H4 (cell line): ENCODE data around the gene UBE2E1. TPM values are rescaled to one million over a fixed set of nuclear protein-coding genes. Genes with fewer than 3 reads are reported as not detected.
"Not testable (repeated sequence)": the region's sequence is repeated elsewhere in the genome, so short reads cannot be mapped to it uniquely, and the experiment has no call there.

Experiments used
- DNase-seq: peaks from one replicate; pipeline ENCODE4 v3.0.0-alpha.2; 2015; ENCODE audit warnings: low spot score
- total RNA-seq: library from RNA; depleted of rRNA; stranded (reverse); fragments of >200 nt; shearing (Covaris generic); gene quantifications from 2 replicates; pipeline ENCODE4 v1.2.3, GENCODE V29; 2014

The UBE2E1 gene
- total RNA-seq, 1 experiment from 2014 or later = 81.4 TPM

GRCh38 chr3:23845326-23846216 lies 39.8 kb downstream of the UBE2E1 start:
- no peak for DNase-seq

DNA sequence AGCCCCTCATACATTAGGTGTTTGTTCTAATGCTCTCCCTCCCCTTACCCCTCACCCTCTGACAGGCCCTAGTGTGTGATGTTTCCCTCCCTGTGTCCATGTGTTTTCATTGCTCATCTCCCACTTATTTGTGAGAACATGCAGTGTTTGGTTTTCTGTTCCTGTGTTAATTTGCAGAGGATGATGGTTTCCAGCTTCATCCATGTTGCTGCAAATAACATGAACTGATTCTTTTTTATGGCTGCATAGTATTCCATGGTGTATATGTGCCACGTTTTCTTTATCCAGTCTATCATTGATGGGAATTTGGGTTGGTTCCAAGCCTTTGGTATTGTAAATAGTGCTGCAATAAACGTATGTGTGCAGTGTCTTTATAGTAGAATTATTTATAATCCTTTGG lies 43.7 kb downstream of the UBE2E1 start:
- not testable (repeated sequence) for DNase-seq

GRCh38 chr3:23856286-23856685 lies 50.5 kb downstream of the UBE2E1 start:
- peak; percentile 27 for DNase-seq

DNA sequence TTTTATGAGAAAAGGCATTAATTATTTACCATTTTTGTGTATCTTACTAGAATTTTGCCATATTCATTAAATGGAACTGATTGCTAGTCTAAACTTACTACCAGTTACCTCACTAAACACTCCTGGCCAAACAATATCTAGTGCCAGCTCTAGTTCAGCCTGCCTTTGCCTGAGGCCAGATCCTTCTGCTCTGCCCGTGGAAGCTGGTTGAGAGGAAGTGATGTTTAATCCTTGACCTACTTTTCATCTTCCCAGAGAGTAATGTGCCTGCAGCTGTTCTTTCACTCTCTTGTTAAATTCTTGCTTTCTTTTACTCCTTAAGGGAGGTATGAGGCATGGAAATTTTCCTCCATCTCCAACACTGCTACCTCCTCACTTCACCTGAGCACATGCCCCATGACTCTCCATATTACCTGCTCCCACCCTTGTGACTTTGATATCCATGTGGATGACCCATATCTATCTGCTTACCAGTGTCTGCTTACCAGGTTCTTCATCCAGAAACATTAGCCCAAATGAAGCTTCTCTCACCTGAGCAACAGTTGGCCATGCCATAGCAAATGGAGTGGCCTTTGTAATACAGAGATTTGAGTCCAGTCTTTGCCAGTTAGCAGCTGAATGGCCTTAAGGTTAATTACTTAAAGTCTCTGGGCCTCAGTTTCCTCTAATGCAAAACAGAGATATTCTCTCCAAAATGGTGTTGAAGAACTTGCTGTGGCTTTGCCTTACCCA lies 53.4 kb downstream of the UBE2E1 start:
- DNase-seq = peak; percentile 56

- no peak for DNase-seq
Observed at GRCh38 chr3:23859839-23860382, 54.2 kb downstream of the UBE2E1 start.

GRCh38 chr3:23861689-23862088 lies 55.9 kb downstream of the UBE2E1 start:
- DNase-seq = no peak

- DNase-seq = no peak
Observed at GRCh38 chr3:23863060-23863459, 57.3 kb downstream of the UBE2E1 start.

DNA sequence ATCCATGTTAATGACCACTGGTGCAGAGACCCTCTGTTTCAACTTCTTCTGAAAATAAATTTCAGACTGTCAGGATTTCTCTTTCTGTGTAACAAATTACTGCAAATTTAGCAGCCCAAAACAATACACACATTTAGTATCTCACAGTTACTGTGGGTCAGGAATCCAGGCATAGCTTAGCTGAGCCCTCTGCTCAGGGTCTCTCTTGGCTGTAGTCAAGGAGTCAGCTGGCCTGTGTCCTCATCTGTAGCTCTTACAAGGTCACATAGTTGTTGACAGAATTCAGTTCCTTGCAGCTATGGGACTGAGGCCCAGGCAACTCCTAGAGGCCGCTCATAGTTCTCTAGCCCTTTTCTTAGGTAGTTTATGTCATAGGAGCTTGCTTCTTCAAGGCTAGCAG lies 59.2 kb downstream of the UBE2E1 start:
- DNase-seq = no peak

GRCh38 chr3:23865595-23866396 lies 60.0 kb downstream of the UBE2E1 start:
- no peak for DNase-seq

DNA sequence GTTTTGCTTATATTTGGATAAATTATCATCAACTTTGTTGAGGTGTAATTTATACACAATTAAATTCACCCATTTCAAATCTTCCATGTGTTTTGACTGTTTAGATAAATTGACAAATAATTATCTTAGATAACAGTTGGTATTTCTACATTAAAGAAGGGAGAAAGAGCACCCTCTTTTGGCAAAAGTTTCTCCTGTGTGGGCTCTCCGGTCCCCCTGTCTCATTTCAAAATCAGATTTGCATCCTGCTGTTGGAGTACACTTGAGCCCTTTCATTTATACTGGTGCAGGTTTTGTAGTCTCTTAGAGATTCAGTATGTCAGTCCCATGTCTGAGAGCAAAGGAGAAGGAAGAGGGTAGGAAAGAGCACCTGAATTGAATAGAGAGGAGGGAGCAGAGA lies 61.6 kb downstream of the UBE2E1 start:
- no peak for DNase-seq

- DNase-seq = no peak
Observed at GRCh38 chr3:23867838-23868237, 62.1 kb downstream of the UBE2E1 start.

GRCh38 chr3:23869977-23870662 lies 64.4 kb downstream of the UBE2E1 start:
- no peak for DNase-seq

GRCh38 chr3:23870663-23871043 lies 64.9 kb downstream of the UBE2E1 start:
- not testable (repeated sequence) for DNase-seq

GRCh38 chr3:23871361-23871760 lies 65.6 kb downstream of the UBE2E1 start:
- DNase-seq = not testable (repeated sequence)

- DNase-seq = no peak
Observed at GRCh38 chr3:23872330-23872729, 66.6 kb downstream of the UBE2E1 start.

- DNase-seq = no peak
Observed at GRCh38 chr3:23873941-23874340, 68.2 kb downstream of the UBE2E1 start.

DNA sequence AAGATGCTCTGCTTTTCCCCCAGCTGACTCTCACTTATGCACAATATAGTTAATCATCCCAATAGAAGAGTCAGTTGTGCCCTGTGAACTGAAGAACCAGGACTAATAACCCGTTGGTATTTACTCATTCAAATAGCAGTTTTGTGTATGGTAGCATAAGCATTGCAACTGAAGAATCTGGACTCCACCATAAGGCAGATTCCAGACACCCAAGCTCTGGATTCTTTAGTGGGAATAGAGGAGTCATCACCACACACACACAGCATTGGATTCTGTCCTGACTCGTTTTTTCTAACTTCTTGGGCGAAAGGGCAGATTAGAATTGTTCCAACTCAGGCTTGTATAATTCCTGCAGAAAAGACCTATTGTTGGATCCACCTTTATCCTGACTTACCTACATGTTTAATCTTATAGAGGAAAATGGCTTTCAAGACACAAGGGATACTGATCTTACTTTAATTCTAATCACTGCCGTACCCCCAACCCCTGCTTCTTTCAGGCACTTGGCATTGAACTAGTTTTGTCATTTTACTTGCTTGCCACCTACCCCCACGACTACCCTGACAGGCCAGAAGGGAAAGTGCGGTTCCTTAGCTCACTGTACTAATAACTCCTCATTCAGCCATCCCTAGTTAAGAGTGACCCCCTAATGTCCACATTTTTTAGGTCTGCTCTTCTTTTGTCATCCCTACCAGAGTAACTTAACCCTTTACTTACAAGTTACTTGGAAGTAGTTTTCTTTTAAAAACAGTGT lies 68.8 kb downstream of the UBE2E1 start:
- DNase-seq = no peak

GRCh38 chr3:23875113-23875725 lies 69.5 kb downstream of the UBE2E1 start:
- no peak for DNase-seq

- no peak for DNase-seq
Observed at GRCh38 chr3:23876923-23877322, 71.2 kb downstream of the UBE2E1 start.
